ENCODE data around the gene ERVH48-1.
"Not testable (repeated sequence)": the region's sequence is repeated elsewhere in the genome, so short reads cannot be mapped to it uniquely, and the experiment has no call there.

DNA sequence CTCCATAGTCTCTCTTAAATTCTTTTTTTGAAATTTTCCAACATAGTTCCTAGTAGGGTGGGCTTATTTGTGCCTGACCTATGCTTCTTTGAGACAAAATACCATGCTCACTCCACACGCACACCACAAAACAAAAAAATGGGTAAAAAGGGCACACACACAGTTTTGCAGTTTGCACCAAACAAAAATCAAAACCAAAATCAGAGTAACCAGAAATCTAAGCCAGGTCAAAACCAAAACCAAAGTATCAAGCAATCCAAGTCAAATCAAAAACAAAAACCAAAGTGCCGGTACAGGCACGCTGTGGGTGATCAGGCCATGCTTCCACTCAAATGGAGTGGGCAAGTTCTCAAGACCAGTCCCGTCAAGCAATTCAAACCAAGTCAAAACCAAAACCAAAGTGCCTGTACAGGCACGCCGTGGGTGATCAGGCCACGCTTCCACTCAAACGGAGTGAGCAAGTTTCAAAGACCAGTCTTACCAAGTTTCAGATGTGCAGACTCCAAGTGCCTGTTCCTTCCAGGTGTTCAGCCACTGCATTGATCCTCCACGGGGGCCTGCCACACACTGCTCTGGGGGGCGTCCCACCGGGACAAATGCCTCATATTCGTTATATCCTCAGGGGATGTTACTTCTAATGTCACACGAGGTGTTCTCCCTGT, 23.8 kb upstream of the ERVH48-1 start:
- TF ChIP-seq, protein P1, sequence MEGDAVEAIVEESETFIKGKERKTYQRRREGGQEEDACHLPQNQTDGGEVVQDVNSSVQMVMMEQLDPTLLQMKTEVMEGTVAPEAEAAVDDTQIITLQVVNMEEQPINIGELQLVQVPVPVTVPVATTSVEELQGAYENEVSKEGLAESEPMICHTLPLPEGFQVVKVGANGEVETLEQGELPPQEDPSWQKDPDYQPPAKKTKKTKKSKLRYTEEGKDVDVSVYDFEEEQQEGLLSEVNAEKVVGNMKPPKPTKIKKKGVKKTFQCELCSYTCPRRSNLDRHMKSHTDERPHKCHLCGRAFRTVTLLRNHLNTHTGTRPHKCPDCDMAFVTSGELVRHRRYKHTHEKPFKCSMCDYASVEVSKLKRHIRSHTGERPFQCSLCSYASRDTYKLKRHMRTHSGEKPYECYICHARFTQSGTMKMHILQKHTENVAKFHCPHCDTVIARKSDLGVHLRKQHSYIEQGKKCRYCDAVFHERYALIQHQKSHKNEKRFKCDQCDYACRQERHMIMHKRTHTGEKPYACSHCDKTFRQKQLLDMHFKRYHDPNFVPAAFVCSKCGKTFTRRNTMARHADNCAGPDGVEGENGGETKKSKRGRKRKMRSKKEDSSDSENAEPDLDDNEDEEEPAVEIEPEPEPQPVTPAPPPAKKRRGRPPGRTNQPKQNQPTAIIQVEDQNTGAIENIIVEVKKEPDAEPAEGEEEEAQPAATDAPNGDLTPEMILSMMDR (IDR thresholded peaks at IDR 0.05; ENCODE audit: poor library complexity) = not testable (repeated sequence)
- not testable (repeated sequence) for TF ChIP-seq EZH2 (IDR thresholded peaks at IDR 0.05; ENCODE audit: borderline replicate concordance); EZH2phosphoT487 (IDR thresholded peaks at IDR 0.05; ENCODE audit: low read depth, severe bottlenecking, unreplicated experiment)

Data from hepatocyte (in vitro differentiated cells).